GM12891 (cell line): ENCODE results near the gene GNPDA2.

Experiments used
- POLR2A ChIP-seq: IDR thresholded peaks from 2 replicates; pipeline ENCODE4 v1.6.1; 2011; ENCODE audit warnings: low read depth, low read length, control low read depth
- POLR2AphosphoS5 ChIP-seq: IDR thresholded peaks from 2 replicates; pipeline ENCODE4 v1.6.1; 2011; ENCODE audit warnings: low read depth, low read length, control low read depth
- SPI1 ChIP-seq: IDR thresholded peaks from 2 replicates; pipeline ENCODE4 v1.6.1; 2011; ENCODE audit warnings: low read depth, low read length, control low read depth
- TAF1 ChIP-seq: IDR thresholded peaks from 2 replicates; pipeline ENCODE4 v1.6.1; 2011; ENCODE audit warnings: low read depth, low read length, control low read depth

- no peak for TF ChIP-seq POLR2A
- no peak for TF ChIP-seq TAF1
- TF ChIP-seq POLR2AphosphoS5: no peak
- no peak for TF ChIP-seq SPI1
Measured at GRCh38 chr4:44660396-44660795, 66.0 kb downstream of the GNPDA2 start.
